ENCODE data around the gene PIWIL1. TPM values are rescaled to one million over a fixed set of nuclear protein-coding genes. Genes with fewer than 3 reads are reported as not detected.

The PIWIL1 gene
- total RNA-seq, 1 experiment from 2014 or later = not detected

GRCh38 chr12:130336723-130337487 is 782 bp upstream of the PIWIL1 start:
- no peaks in the 10 kb centered on the region for H3K9me3 ChIP-seq (ENCODE audit: control insufficient read depth in 1 of 2, insufficient read depth in 1 of 2, low read depth in 1 of 2, low read length in 2 of 2)
- no peaks in the 10 kb centered on the region for H3K4me1 ChIP-seq (ENCODE audit: control insufficient read depth in 1 of 2, insufficient read depth in 2 of 2, low read length in 2 of 2)
- no peak overlapping the region for H3K27ac ChIP-seq (ENCODE audit: low read depth, low read length)
- BruUV-seq (replicated peaks) = no TSS peak
- TF ChIP-seq MAX (IDR thresholded peaks at IDR 0.05) (no peak), YY1 (IDR thresholded peaks at IDR 0.05; ENCODE audit: extremely low read depth, insufficient replicate concordance, low read depth, low read length) (no peak), POLR2AphosphoS5 (IDR thresholded peaks at IDR 0.05; ENCODE audit: low read depth, low read length) (no peak), REST (IDR thresholded peaks at IDR 0.05; ENCODE audit: low read depth) (no peak), ZNF274 (IDR thresholded peaks at IDR 0.05; ENCODE audit: low read depth, low read length) (no peak), POLR2A (IDR thresholded peaks at IDR 0.05; ENCODE audit: borderline replicate concordance, extremely low read depth, insufficient read depth, insufficient read length) (no peak), SP1 (IDR thresholded peaks at IDR 0.05; ENCODE audit: low read depth) (no peak), ZBTB33 (IDR thresholded peaks at IDR 0.05; ENCODE audit: extremely low read depth, insufficient replicate concordance, low read length) (no peak), ZFX (IDR thresholded peaks at IDR 0.05) (no peak), ATF3 (IDR thresholded peaks at IDR 0.05) (no peak), SRF (IDR thresholded peaks at IDR 0.05; ENCODE audit: low read depth) (no peak), RAD21 (IDR thresholded peaks at IDR 0.05; ENCODE audit: low read depth) (no peak), ELF1 (IDR thresholded peaks at IDR 0.05; ENCODE audit: borderline replicate concordance, low read depth) (no peak), EGR1 (IDR thresholded peaks at IDR 0.05; ENCODE audit: low read depth) (no peak), CTCF (IDR thresholded peaks at IDR 0.05 in 2 of 3, conservative IDR thresholded peaks at IDR 0.05 in 1 of 3; ENCODE audit: borderline replicate concordance in 1 of 3, insufficient read depth in 1 of 3, low read depth in 2 of 3, low read length in 2 of 3) (no peak), CBX3 (IDR thresholded peaks at IDR 0.05; ENCODE audit: low read depth) (no peak), JUND (IDR thresholded peaks at IDR 0.05) (no peak)
- ChIA-PET CTCF (no interaction called here), RAD21 (ENCODE audit: low non-redundant PET in 1 of 2, low total read pairs in 2 of 2, uncharacterized antibody in 2 of 2, unreplicated experiment in 2 of 2) (no interaction called here), POLR2A (no interaction called here)
- H3K36me3 ChIP-seq (ENCODE audit: control insufficient read depth in 1 of 2, insufficient read depth in 2 of 2, low read length in 2 of 2) = no peaks in the 10 kb centered on the region
- no peaks in the 10 kb centered on the region for H3K27me3 ChIP-seq (ENCODE audit: insufficient read depth, low read length)
- no peaks in the 10 kb centered on the region for H4K20me1 ChIP-seq (ENCODE audit: insufficient read depth)
- no peak overlapping the region for H3K4me3 ChIP-seq (replicated peaks in 1 of 2; ENCODE audit: low read depth in 1 of 2, low read length in 2 of 2)
- no peak overlapping the region for H3K9ac ChIP-seq (ENCODE audit: low read length)
- no peak overlapping the region for H2AFZ ChIP-seq (ENCODE audit: low read depth, low read length, poor library complexity, severe bottlenecking)
- DNase-seq (ENCODE audit: low read depth, low spot score) (no peak), ATAC-seq (no peak)
- no peaks in the 10 kb centered on the region for H3K79me2 ChIP-seq (ENCODE audit: insufficient read depth, low read length)
- H3K9me2 ChIP-seq (ENCODE audit: insufficient read depth) = no peaks in the 10 kb centered on the region
- H3K4me2 ChIP-seq (ENCODE audit: low read length) = no peak overlapping the region
- intact Hi-C loops (cut with micrococcal nuclease) = loop anchor here (5.0 to 10.0 kb wide), 2 partner anchors 310 to 1142 kb away; no protein-coding TSS in a partner anchor
